ENCODE measurements around the gene TMEM87A. TPM values are rescaled to one million over a fixed set of nuclear protein-coding genes. Genes with fewer than 3 reads are reported as not detected.

The TMEM87A gene
- total RNA-seq, 4 donors from 2014 or later: 70.6 to 104 (median 83.5) TPM

DNA sequence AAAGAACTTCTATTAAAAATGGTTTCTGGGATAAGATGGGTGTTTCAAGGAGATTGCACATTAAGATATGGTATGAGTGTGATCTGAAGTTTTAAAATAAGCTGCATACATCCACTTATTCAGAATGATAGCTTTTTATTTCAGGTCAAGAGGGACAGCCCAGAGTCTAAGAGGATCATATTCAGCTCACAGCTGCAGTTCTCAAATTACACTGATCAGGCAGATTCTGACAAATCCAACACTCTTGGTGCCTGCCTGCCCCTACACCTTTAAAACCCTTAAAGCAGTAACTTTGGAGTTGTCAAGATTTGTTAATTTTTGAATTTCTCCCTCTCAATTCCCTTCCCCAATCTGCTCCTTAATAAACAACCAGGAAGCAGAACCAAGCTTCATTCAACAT, 9.1 kb upstream of the TMEM87A start:
- peaks cover 62% of the 10 kb centered on the region for H3K36me3 ChIP-seq
- TF ChIP-seq POLR2A (IDR thresholded peaks at IDR 0.05) (no peak), POLR2AphosphoS5 (IDR thresholded peaks at IDR 0.05) (no peak), EP300 (IDR thresholded peaks at IDR 0.05) (no peak), CTCF (IDR thresholded peaks at IDR 0.05) (no peak)
- DNase-seq (ENCODE audit: low spot score in 2 of 2): no peak
- no peaks in the 10 kb centered on the region for H3K4me1 ChIP-seq
- H3K9me3 ChIP-seq: no peaks in the 10 kb centered on the region
- H3K27me3 ChIP-seq: no peaks in the 10 kb centered on the region
- no peak overlapping the region for H3K27ac ChIP-seq
- no peak overlapping the region for H3K4me3 ChIP-seq

DNA sequence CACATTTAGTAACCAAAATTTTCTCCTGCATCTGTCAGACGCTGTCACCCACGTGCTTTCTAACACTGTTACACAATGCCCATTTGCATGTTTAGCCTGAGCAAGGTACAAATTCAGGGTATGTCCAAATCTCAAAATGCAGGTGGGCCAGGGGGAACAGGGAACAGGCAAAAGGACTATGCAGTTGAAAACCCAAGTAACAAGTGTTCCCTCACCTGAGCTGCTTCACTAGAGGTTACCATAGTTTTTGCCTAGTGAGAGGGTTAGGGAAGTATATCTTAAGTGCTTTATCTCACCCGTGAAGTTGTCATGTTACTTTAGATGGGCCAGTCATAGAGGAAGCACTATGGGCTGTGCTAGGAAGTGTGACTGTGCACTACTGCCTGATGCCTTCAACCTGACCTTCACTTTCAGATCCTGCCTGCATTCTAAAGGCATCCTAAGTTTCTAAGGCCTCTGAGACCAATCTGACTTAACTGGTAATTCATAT, 6.0 kb upstream of the TMEM87A start:
- H3K4me1 ChIP-seq: peaks cover 19% of the 10 kb centered on the region
- WGBS: 55% methylated on average over 3 of the region's 3 CpGs
- H3K9me3 ChIP-seq: no peaks in the 10 kb centered on the region
- DNase-seq (ENCODE audit: low spot score in 2 of 2): no peak
- H3K4me3 ChIP-seq: no peak overlapping the region
- H3K27ac ChIP-seq: no peak overlapping the region
- H3K27me3 ChIP-seq: no peaks in the 10 kb centered on the region
- TF ChIP-seq EP300 (IDR thresholded peaks at IDR 0.05) (no peak), POLR2AphosphoS5 (IDR thresholded peaks at IDR 0.05) (no peak), POLR2A (IDR thresholded peaks at IDR 0.05) (no peak), CTCF (IDR thresholded peaks at IDR 0.05) (no peak)
- H3K36me3 ChIP-seq: peaks cover 52% of the 10 kb centered on the region

DNA sequence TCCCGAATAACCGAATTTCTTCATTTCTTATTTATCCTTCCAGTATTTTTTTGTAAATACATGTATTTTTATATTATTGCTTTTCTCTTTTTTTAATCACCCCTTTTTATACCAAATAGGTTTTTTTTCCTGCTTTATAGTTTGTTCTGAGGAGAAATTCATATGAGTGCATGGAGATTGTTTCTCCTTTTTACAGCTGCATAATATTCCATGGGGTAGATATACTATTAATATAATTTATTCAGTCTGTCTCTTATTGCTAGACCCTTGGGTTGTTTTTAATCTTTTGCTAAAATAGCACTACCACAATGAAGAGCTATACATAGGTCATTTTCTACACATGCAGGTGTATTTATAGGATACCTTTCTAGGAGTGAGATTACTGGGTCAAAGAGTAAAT, 3.5 kb upstream of the TMEM87A start:
- Histone ChIP-seq H3K4me3 (no peak overlapping the region), H3K27me3 (no peaks in the 10 kb centered on the region), H3K9me3 (no peaks in the 10 kb centered on the region), H3K36me3 (peaks cover 29% of the 10 kb centered on the region), H3K27ac (no peak overlapping the region), H3K4me1 (peaks cover 28% of the 10 kb centered on the region)
- 96% methylated on average over 2 of the region's 2 CpGs for WGBS
- TF ChIP-seq EP300 (IDR thresholded peaks at IDR 0.05): no peak
- TF ChIP-seq POLR2A (IDR thresholded peaks at IDR 0.05): no peak
- TF ChIP-seq CTCF (IDR thresholded peaks at IDR 0.05): no peak
- TF ChIP-seq POLR2AphosphoS5 (IDR thresholded peaks at IDR 0.05): no peak
- no peak for DNase-seq (ENCODE audit: low spot score in 2 of 2)

GRCh38 chr15:42275780-42276391, 2.7 kb upstream of the TMEM87A start:
- peak overlapping the region; percentile 80 for H3K4me3 ChIP-seq

GRCh38 chr15:42274702-42274989, 1.4 kb upstream of the TMEM87A start:
- no peaks in the 10 kb centered on the region for H3K9me3 ChIP-seq
- peak overlapping the region; percentile 80 for H3K4me3 ChIP-seq
- TF ChIP-seq POLR2AphosphoS5 (IDR thresholded peaks at IDR 0.05): no peak
- TF ChIP-seq CTCF (IDR thresholded peaks at IDR 0.05): no peak
- TF ChIP-seq EP300 (IDR thresholded peaks at IDR 0.05): no peak
- no peak for TF ChIP-seq POLR2A (IDR thresholded peaks at IDR 0.05)
- H3K27me3 ChIP-seq: no peaks in the 10 kb centered on the region
- DNase-seq (ENCODE audit: low spot score in 2 of 2): no peak
- peak overlapping the region; percentile 100 for H3K27ac ChIP-seq
- 54% methylated on average over 6 of the region's 6 CpGs for WGBS
- H3K36me3 ChIP-seq: peaks cover 12% of the 10 kb centered on the region
- peaks cover 43% of the 10 kb centered on the region for H3K4me1 ChIP-seq

More at GRCh38 chr15:42275780-42276391, 2.7 kb upstream of the TMEM87A start:
- 33% methylated on average over 4 of the region's 4 CpGs for WGBS
- H3K9me3 ChIP-seq: no peaks in the 10 kb centered on the region
- DNase-seq (ENCODE audit: low spot score in 2 of 2): no peak
- H3K36me3 ChIP-seq: peaks cover 21% of the 10 kb centered on the region
- peaks cover 36% of the 10 kb centered on the region for H3K4me1 ChIP-seq
- TF ChIP-seq EP300 (IDR thresholded peaks at IDR 0.05): no peak
- no peak for TF ChIP-seq POLR2AphosphoS5 (IDR thresholded peaks at IDR 0.05)
- no peak for TF ChIP-seq CTCF (IDR thresholded peaks at IDR 0.05)
- no peak for TF ChIP-seq POLR2A (IDR thresholded peaks at IDR 0.05)
- H3K27me3 ChIP-seq: no peaks in the 10 kb centered on the region
- H3K27ac ChIP-seq: peak overlapping the region; percentile 100

Measured in suprapubic skin (tissue), 4 donors.